NK-92 treated with Interleukin-12 subunit alpha and Interleukin-12 subunit beta, amount 100 ng/mL, for 24 hours (cell line): ENCODE results near the gene RET.

Source experiments
- DNase-seq: peaks from one replicate; lab custom pipeline; 2025; lab: John Stamatoyannopoulos, UW

Gene RET

DNA sequence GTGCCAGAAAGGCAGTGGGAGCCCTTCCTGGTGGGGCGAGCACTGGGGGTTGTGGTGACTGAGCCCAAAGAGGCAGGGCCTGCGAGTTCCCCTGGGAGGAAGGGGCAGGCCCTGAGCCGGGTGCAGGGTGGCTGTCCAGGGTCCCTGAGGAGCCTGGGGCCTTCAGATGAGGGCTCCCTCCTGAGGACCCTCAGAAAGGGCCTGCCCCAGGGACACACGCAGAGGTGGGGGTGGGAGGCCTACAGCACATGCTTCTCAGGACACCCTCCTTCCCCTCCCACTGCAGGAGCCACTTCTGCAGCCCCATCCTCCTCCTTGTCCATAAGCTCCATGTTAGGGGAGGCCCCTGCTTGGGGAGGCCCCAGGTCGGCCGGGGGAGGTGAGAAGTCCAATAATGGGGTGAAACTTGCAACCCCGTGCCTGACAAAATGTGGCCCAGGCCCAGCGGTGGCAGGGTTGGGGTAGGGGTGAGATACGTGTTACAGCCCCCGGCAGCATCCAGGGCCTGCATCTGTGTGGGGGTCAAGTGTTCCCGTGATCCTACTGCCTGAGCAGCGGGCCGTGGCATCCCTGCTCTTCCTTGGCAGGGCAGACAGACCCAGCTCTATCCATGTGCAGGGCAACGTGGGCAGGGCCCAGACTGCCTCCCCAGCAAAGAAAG, 31.8 kb upstream of the RET start:
- no peak for DNase-seq

DNA sequence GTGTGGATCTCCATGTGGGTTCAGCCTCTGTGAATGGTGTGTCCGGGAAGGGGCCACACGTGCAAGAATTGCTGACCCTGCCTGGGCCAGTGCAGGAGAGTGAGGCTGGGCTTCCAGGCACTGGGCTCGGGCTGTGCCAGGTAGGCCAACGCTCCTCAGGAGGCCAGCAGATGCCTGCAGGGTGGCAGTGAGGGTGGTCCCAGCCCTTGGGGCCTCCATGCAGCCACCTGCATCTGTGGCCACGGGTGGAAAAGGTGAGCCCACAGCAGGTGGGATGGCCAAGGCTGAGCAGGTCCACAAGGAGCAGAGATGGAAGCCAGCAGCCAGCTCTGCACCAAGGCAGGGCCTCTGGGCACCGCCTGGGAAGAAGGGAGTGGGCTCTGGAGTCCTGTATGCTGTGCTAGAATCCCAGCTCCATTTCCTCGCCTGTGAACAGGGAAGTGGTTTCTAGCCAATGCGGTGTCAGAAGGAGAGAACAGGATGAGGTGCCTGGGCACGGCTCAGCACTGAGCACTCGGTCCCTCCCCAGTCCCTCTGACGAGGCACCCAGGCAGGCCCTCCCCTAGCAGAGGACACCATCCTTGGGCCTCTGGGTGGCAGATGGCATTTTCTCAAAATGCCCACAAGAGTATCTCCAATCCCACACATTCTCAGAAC, 31.1 kb upstream of the RET start:
- DNase-seq = no peak

DNA sequence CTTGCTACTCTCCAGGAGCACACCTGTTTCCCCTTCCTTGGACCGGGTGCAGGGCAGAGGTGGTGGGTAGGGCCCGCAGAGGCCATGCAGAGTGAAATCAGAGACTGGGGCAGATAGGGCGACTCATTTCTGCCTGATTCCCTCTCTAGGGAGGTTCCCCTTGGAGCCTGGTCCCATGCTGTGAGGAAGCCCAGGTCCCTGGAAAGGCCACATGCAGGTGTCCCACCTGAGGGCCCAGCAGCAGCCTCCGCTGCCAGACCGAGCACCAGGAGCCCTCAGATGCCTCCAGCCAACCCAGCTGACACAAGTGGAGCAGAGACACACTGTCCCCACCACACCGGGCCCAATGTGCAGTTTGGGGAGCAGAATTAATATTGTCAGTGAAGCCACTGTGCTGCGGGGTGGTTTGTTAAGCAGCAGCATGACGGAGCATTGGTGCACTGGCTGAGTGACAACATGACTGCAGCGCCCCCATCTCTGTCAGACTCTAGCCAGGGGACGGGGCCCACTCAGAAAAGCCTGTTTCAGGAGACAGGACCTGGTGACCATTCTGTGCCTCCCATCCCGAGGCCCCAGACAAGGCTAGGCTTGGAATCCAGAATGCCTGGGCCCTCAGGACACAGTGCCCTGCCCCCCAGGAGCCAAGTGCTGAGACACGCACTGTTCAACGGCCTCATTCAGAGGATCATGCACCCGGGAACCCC, 30.4 kb upstream of the RET start:
- no peak for DNase-seq

DNA sequence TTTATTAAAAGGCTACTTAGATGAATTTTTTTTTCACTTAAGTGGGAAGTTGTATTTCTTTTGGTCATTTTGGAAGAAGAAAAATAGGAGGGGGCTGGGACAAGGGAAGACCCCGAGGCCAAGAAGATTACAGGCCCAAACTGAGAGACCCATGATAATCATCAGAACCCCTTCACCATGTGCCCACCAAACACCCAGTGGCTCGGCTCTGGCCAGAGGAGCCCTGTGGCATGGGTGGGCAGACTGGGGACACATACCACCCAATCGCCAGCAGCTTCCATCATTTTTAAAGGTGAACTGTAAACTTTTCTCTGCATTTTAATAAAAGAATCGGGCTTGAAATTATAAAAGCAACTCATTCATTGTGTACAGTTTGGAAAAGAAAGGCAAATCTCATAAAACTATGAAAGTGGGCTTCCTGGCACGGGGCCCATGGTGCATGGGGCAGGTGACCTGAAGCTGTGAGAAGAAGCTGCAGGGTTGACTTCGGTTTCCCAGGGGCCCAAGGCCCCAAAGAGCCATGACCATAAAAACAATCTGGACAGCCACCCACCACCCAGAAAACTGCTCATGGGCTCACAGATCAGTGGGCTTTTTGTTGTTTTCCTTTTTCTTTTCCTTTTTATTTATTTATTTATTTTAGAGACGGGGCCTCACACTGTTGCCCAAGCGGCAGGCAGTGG, 29.4 kb upstream of the RET start:
- no peak for DNase-seq

DNA sequence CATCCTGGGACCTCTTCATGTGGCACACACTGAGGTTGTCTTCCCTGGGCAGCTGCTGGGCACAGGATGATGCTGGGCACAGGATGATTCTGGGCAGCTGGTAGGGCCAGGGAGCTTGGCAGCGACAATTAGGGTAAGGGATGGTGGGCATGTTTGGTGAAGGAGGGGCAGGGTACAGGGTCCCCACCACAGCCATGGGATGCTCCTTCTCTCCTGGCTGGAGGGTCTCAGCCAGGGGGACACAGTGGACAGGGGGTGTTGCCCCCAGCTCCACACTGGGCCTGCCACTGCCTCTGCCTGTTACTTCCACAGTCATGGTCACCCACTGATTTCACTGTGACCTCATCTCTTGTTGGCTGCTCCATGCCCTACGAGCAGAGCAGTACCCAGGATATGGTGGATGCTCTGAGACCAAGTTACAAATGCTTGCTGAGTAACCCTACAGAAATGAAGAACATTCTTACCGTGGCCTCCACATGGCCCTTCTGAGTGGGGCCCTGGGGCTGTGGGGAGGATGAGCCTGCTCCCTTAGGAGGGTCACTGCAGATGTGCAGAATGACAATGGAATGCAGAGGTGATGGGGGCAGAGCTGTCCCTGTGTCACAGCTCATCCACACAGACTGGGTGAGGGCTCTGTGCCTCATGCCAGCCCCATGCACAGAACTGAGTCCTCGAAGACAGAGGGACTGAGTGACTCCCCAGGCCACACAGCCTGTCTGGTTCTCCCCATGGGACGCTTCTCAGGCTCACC, 28.4 kb upstream of the RET start:
- DNase-seq = no peak

DNA sequence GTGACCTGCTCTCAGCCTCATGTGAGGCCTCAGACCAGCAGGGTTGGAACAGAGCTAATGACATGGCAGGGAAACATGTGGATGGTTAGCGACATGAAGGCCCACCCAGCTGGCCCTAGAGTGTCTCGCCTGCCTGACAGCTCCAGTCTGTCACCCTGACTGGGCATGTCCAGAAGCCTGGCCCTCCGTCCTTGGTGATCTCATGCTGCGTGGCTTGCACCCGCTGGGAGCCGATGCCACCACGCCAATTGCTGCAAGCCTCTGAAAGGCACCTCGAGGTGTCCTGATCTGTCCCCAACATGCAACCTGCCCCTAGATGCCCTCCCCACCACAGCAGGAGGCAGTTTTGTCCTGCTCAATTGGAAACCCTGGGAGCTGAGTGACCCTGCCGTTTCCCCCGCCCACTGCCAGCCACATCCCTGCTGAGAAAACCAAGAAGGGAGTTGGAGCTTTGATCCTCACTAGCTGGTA, 27.8 kb upstream of the RET start:
- DNase-seq = no peak

DNA sequence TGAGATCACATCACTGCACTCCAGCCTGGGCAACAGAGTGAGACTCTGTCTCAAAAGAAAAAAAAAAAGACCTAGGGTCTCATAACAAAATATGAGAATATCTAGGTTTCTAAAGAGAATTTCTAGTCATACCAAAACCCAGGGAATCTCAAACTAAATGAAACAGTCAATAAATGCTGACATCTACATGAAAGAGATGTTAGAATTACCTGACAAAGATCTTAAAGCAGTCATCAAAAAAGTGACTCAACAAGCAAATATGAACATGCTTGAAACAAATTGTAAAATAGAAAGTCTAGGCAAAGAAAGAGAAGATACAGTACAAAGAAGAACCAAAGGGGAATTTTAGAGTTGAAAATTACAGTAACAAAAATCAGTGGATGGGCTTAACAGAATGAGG, 26.9 kb upstream of the RET start:
- no peak for DNase-seq

DNA sequence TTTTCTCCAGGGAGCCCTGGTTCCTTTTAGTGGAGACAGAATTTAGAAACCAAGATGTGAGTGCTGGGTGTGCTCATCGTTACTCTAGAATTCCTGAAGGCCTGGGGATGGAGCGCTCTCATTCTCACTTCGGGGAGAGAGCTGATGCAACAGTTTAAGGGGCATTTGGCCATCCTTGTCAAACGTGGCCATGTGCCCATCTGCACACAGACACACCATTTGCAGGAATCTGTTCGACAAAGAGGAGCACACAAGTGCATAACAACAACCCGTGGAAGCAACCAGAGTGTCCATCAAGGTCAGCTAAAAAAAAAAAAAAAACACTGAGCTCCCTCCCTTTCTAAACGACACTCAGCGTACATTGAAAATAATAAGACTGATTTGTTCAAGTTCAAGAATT, 23.0 kb upstream of the RET start:
- DNase-seq = no peak

DNA sequence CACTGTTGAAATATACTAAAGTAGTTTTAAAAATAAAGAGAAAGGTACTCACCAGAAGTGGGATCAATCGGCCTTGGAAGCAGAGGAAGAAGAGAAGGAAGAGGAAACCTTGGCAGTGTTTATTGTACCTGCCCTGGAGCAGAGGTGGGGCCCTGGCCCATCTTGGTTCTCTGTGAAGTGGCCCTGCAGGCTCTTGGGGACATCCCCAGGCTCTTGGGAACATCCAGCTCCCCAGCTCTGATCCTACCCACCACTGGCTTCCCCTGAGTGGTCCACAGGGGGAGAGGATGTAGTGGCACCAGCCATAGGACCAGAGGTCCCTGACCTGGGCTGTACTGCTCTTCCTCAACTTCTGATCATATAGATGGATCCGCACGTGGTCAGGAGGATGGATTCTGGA, 22.3 kb upstream of the RET start:
- no peak for DNase-seq

DNA sequence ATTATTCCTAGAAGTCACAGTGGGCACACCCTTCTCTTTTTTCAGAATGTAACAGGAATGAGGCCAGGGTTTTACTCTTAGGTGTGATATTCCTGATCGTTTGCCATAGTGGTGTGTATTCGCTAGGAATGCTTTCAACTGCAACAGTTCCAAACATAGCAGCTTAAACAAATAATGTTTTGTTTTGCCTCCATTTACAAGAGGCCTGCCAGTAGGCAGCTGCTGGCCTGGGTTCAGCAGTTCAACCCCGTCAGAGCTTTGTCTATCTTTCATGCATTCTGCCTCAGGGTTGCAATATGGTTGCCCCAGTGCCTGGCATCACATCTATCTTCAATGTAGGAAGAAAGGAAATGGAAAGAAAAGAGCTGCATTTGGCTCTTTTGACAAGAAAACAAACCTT, 21.7 kb upstream of the RET start:
- no peak for DNase-seq

DNA sequence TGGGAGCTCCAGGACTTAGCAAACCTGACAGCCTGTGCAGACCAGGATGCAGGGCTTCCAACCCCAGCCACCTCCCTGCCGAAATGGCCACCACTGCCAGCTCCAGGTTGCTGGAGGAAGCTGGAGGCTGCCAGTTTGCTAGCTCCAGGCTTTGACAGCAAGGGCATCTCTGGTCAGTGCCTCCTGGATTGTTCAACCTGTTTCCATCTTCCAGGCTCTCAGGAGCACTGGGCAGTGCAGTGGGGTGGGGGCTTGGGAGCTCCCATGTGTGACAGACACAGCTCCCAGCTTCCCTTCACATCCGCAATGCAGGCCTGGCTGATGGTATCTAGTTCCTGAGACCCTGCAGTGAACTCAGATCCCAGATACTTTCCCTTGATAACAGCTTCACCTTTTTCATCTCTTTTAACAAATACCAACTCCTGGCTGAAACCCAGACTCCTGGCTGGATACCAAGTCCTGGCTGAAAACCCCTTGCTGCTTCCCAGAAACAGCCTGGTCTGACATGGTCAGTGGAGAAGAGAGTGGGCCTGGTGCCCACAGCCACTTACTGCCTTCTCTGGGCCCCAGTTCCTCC, 20.8 kb upstream of the RET start:
- DNase-seq = no peak

DNA sequence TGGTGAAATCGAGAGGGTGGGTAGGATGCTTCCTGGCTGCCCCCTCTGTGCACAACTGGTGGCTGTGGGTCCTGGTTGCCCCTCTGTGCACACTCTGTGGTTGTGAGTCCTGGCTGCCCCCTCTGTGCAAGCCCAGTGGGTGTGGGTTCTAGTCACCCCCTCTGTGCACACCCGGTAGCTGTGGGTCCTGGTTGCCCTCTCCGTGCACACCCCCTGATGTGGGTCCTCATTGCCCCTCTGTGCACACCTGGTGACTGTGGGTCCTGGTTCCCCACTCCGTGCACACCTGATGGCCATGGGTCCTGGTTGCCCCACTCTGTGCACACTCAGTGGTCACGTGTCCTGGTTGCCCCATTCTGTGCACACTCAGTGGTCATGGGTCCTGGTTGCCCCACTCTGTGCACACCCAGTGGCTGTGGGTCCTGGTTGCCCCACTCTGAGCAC, 20.3 kb upstream of the RET start:
- DNase-seq = no peak

DNA sequence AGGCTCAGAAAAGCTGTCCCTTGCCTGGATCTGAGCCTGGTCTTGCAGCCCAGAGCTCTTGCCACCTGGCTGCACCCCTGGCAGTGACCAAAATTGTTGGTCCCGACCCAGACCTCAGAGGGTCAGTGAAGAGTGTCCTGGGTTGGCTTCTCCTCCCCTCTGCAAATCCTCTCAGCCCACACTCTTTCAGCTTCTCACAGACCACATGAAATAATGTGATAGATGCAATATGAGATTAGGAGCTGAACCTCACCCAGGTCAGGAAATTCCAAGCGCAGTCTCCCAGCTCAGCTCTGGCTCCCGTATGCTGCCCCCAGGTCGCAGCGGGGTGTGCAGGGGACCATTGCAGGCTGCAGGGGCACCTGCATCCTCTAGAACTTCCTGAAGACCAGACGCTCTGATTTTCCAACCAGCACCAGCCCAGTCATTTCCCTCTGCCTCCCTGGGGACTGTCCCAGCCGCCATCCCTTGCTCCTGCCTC, 19.6 kb upstream of the RET start:
- no peak for DNase-seq

DNA sequence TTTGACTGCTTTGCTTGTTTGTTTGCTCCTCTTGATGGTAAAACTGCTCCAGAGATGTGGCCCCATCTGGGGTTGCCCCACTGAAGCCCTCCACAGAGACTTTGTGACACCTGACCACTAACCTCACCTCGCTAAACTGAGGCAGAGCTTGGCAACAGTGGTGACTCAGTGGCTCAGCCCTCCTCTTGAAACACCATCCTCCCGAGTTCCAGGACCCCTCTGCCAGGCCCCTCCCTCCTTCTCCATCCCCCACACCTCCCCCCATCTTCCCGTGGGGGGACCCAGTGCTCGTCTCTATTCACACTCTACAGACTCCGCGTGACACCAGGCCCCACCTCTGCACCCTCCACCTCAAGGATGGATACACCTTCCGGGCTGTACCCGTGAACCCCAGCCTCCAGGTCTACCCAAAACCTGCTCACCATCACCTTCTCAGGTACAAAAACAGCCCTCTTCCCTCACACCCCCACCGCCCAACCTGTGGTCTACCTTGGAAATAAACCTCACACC, 19.0 kb upstream of the RET start:
- DNase-seq = no peak

DNA sequence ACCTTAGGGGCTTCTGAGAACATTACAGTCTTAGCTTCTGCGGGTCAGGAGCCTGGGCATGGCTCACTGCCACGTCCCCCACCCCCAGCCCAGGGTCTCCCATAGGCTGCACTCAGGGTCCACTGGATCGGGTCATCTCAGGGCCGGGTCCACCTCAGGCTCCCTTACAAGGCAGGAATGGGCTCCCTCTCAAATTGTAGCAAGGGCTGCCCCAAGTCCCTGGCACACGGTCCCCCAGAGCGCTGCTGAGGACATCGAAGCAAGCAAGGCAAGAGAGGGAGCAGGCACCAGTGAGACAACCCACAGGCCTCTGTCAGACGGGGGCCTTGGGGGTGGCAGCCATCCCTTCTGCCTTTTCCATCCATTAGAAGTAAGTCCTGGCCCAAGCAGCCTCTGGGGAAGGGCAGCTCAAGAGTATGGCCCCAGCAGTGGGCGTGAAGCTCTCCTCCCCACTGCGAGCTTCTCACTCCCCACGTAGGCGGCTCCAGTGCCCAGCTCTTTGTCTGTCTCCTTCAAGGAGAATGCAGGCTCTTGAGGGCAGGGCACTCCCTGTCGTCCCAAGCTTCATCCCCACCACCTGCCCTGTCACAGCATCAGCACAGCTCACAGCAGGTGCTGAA, 18.0 kb upstream of the RET start:
- no peak for DNase-seq

DNA sequence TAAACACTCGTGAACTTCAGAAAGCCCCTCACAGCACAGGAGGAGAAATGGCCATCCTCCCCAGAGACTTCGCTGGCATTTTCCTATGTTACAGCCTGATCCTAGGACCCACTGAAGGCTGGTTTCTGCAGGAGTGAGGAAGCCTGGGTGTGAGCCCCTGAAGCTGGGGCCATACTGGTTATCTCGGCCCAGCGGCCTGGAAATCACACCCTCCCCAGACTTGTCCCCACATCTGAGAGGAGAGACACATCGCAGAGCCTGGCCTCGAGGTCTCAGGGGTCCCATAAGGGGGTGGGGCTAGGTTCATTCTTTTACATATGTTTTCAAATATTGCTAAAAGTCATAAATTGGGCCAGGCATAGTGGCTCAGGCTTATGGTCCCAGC, 17.5 kb upstream of the RET start:
- no peak for DNase-seq

DNA sequence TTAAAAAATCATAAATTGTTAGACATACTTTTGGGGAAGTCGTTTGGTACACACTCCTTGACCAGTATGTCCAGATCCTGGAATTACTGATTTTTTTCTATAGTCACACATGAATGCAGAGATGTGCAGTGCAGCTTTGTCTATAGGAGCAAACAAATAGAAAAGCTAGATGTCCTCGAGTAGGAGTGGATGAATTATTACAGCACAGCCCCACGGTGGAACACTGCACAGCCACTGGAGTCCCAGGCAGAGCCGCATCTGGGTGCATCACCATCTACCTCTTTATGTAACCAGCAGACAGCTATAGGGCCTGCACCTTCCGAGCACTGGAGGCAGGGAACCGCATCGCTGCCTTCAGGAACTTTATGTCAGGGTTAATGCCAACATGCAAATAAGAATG, 17.0 kb upstream of the RET start:
- DNase-seq = no peak

DNA sequence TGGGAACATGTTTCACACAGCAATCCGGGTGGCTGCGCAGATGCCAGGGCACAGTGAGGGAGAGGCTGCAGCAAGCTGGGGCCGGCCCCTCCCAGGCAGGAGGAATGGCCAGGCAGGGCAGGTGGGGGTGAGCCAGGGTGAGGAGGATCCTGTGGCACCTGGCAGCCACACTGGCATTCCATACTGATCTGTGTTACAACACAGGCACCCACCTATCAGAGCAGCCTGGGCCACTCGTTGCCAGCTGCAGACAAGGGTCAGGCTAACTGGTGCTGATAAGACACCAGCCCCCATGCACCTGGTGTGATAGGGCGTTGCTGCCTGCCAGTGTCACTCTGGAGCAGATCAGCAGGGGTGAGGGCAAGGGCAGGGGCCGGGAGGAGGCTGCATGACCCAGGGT, 16.6 kb upstream of the RET start:
- DNase-seq = no peak

DNA sequence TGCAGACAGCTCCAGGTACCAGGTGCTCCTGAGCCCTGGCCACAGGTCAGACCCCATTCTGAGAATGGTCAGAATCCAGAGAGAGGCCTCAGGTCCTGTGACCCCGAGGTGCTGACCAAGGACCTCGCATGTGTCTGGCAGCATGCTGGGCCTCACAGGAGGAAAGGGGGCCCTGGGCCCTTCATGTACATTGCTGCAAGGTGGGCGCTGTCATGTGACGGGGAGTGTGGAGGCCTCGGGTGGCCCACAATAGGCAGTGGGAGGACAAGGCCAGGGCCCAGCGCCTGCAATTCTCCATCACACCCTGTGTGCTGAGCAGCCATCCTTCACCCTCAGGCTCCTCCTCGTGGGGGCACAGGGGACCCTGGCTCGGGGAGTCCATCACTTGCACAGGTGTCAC, 15.5 kb upstream of the RET start:
- DNase-seq = no peak

DNA sequence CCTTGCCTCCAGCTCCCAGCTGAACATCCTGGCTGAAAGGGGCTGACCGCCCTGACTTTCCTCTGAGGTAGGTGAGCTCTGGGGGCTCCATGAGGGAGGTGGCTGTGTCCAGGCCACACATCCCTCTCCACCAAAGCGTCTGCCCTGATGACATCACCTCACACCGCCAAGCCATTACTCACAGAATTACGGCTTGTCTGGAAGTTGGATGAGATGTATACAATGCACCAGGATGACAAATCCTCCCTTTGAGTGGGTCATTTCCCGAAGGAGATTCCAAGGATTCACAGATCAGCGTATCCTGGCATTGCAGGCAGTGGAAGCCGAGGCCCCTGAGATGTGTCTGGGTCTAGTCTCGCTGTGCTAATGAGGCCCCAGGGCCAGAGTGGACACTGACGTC, 15.1 kb upstream of the RET start:
- no peak for DNase-seq
